ENCODE data around the gene NDUFV2.

NDUFV2 gene

GRCh38 chr18:9065864-9066263 is 36.6 kb upstream of the NDUFV2 start:
- TF ChIP-seq CTCF (IDR thresholded peaks at IDR 0.05), result no peak
- H3K27ac ChIP-seq, result no peak overlapping the region
- no peak overlapping the region for H3K4me3 ChIP-seq
- no peak for DNase-seq (ENCODE audit: low spot score)

GRCh38 chr18:9066358-9066757 is 36.1 kb upstream of the NDUFV2 start:
- TF ChIP-seq CTCF (IDR thresholded peaks at IDR 0.05), result no peak
- no peak for DNase-seq (ENCODE audit: low spot score)

GRCh38 chr18:9066817-9067306 is 35.6 kb upstream of the NDUFV2 start:
- no peak for TF ChIP-seq CTCF (IDR thresholded peaks at IDR 0.05)
- no peak for DNase-seq (ENCODE audit: low spot score)
- H3K4me3 ChIP-seq, result no peak overlapping the region
- H3K27ac ChIP-seq, result no peak overlapping the region

More at GRCh38 chr18:9066358-9066757, 36.1 kb upstream of the NDUFV2 start:
- Histone ChIP-seq H3K4me3 (no peak overlapping the region), H3K27ac (no peak overlapping the region)

GRCh38 chr18:9067823-9068222 is 34.7 kb upstream of the NDUFV2 start:
- DNase-seq (ENCODE audit: low spot score), result no peak
- Histone ChIP-seq H3K4me3 (no peak overlapping the region), H3K27ac (no peak overlapping the region)
- no peak for TF ChIP-seq CTCF (IDR thresholded peaks at IDR 0.05)

GRCh38 chr18:9068346-9068745 is 34.2 kb upstream of the NDUFV2 start:
- no peak for DNase-seq (ENCODE audit: low spot score)
- TF ChIP-seq CTCF (IDR thresholded peaks at IDR 0.05), result no peak
- Histone ChIP-seq H3K27ac (no peak overlapping the region), H3K4me3 (no peak overlapping the region)

GRCh38 chr18:9069601-9070000 is 32.9 kb upstream of the NDUFV2 start:
- no peak overlapping the region for H3K4me3 ChIP-seq
- TF ChIP-seq CTCF (IDR thresholded peaks at IDR 0.05), result no peak
- no peak for DNase-seq (ENCODE audit: low spot score)
- no peak overlapping the region for H3K27ac ChIP-seq

- DNase-seq (ENCODE audit: low spot score), result no peak
- H3K4me3 ChIP-seq, result no peak overlapping the region
- no peak overlapping the region for H3K27ac ChIP-seq
- TF ChIP-seq CTCF (IDR thresholded peaks at IDR 0.05), result no peak
Measured at GRCh38 chr18:9070212-9070611, 32.3 kb upstream of the NDUFV2 start.
